Stimulated activated CD4-positive, alpha-beta T cell treated with anti-CD3 and anti-CD28 coated beads, Interleukin-2, amount 100 ng/mL, for 24 hours (primary cell): ENCODE results near the gene GINS1.

Experiments used
- DNase-seq, 2 donors: peaks; one replicate each; pipeline ENCODE4 v3.0.0-alpha.2; 2020

GINS1 gene

GRCh38 chr20:25496165-25496967 lies 88.9 kb downstream of the GINS1 start:
- DNase-seq, result no peak

GRCh38 chr20:25496968-25497401 lies 89.5 kb downstream of the GINS1 start:
- no peak for DNase-seq

DNA sequence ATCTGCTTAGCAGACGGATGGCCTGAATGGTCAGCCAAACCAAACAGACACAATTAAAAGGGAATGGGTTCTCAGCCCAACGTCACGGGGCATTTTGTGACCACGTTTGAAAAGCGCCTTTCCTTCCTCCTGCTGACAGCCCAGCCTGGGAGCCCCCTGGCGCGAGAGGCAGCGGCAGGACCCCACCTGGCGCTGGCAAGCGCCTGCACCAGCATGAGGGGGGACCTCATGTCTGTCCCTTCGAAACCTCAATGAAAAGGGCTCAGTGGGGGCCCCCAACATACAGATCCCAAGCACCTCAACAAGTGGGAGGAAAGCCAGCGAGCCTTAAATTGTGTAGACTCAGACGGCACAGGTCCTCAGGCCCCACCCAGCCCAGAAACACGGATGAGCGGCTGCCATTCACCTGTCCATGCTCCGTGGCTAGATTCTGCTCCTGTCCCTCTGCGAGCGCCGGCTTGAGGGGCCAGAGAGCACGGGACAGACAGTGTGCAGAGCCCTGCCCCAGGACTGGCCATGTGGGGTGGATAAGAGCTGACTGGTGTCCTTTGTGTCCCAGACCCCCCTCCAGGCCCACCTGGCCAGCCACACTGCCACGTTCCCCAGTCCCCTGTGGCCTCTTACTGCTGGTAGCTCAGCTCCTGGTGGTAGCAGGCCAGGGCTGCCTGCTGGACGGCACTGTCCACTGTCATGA lies 90.3 kb downstream of the GINS1 start:
- no peak for DNase-seq
